Adrenal gland (tissue), 5 donors: ENCODE data around the gene BRD8.

Experiments used
- POLR2A ChIP-seq, 2 donors: fragments of 450-650 bp; IDR thresholded peaks; one replicate each; pipeline ENCODE4 v1.6.1; 2017; ENCODE audit warnings: antibody characterized with exemption in 2 of 2, mild to moderate bottlenecking in 2 of 2, moderate library complexity in 1 of 2
- TF ChIP-seq, protein P1 (sequence below), 6 experiments: fragments of 450-650 bp in 4 of 6; fragments of 200-600 bp in 2 of 6; sonication (generic) in 1 of 6; IDR thresholded peaks; 1 replicate in 5 of 6; 2 replicates in 1 of 6; pipeline versions ENCODE4 v1.5.1 to v1.8.0; 2016 to 2021; ENCODE audit warnings: antibody characterized with exemption in 6 of 6, mild to moderate bottlenecking in 2 of 6, moderate library complexity in 1 of 6
- donor health status: DM: no; HTN: no; CAD: no.

DNA sequence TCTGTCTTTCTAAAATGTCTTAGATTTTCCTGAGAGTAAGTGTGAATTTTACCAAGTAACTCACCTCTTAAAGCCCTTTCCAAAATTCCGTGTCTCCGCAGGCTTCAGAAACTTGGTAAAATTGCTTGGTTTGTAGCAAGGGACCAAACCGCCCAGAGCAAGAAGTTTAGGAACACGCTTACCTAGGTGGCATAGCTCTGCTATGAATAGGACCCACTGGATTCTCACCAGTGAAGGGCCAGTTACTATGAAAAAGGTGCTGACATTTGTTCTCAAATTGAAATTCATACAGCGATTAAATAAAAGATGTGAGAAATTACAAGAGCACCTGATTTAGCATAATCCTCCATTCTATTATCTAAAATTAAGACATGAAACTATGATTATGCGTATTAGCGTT lies 45.9 kb downstream of the BRD8 start:
- TF ChIP-seq, protein P1, sequence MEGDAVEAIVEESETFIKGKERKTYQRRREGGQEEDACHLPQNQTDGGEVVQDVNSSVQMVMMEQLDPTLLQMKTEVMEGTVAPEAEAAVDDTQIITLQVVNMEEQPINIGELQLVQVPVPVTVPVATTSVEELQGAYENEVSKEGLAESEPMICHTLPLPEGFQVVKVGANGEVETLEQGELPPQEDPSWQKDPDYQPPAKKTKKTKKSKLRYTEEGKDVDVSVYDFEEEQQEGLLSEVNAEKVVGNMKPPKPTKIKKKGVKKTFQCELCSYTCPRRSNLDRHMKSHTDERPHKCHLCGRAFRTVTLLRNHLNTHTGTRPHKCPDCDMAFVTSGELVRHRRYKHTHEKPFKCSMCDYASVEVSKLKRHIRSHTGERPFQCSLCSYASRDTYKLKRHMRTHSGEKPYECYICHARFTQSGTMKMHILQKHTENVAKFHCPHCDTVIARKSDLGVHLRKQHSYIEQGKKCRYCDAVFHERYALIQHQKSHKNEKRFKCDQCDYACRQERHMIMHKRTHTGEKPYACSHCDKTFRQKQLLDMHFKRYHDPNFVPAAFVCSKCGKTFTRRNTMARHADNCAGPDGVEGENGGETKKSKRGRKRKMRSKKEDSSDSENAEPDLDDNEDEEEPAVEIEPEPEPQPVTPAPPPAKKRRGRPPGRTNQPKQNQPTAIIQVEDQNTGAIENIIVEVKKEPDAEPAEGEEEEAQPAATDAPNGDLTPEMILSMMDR (IDR thresholded peaks at IDR 0.05), result no peak
- no peak for TF ChIP-seq POLR2A (IDR thresholded peaks at IDR 0.05)
